CD4-positive, alpha-beta T cell treated with Interleukin-10 for 1 hour (primary cell): ENCODE measurements around the gene MTTP.

Experiments
- DNase-seq: peaks from one replicate; pipeline ENCODE4 v3.0.0-alpha.2; 2020

MTTP gene

DNA sequence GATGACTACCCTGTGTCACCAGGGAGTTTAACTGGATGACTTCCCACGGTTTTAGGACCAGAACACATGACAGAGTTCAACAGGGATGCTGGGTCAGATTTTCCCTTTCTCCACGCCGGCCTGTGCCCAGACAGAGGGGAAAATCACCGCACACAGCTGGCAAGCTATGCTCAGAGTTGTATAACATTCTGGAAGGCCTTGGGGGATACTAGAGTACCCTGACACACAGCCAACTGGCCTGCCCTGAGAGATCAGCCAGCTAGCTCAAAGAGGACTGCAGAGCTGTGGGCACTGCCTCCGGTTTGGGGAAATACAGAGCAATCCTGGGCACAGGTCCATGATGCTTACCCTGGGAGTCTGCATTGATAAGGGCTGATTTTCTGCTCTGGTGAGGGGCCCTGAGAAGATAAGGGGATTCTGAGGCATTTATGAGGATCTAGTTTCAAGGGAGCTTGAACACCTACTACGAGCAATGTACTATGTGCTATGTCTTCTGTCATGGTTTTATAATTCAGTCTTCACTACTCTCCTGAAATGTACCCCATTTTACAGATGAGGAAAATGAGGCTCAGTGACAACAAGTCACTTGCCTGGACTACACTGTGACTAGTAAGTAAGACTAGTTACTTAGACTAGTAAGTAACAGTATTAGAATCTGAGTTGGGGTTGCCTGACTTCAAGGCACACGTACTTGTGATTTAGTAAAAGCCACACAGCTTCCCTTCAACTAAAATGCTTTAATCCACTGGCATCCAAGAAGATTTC lies 68.3 kb downstream of the MTTP start:
- DNase-seq, result no peak

DNA sequence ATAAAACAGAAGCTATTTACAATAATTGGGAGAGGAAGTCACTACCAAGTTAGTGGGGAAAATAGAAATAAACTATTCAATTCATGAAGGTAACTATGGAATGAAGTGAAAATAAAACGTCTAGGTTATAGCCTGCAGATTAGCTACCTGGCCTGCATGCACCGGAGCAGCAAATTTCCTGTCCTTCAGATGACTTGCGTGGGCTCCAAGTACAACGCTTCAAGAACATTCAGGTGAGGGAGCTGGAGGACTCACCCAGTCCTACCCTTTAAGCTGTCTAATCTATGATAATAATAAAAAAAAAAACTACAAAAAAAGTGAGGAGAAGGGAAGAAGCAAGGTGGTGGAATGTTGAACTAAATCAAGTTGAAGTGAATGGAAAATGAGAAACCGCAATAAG lies 69.8 kb downstream of the MTTP start:
- no peak for DNase-seq

DNA sequence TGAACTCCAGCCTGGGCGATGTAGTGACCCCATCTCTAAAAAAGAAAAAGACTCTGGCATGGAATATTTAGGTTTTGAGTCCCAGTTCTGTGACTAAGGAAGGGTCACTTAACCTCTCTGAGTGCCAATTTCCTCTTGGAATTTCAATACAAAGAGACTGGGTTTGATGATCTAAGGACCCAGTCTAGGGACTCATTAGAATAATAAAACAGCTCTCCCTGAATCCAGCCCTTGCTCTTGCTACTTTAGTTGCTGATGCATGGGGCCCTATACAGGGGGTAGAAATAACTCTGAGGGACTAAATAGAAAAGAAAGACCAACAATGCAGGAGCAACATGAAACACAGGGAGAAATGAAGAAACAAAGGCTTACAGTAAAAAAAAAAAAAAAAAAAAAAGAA lies 70.4 kb downstream of the MTTP start:
- no peak for DNase-seq

DNA sequence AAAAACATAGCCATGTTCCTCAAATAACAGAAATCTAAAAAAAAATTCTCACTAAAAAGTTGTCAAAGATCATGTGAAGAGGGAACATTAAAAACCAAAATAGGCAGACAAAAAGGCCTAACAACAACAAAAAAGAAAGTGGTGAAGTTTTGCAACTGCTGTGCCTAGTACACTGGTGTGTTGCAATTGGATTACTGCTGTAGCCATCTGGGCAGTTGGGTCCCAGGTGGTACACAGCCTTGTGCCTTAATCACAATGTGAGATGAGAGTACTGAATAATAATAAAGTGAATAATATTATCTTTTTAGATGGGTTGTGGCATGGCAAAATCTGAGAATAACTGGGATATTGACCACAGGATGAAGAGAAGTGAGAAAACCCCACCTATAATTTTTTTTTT lies 71.0 kb downstream of the MTTP start:
- DNase-seq, result no peak

DNA sequence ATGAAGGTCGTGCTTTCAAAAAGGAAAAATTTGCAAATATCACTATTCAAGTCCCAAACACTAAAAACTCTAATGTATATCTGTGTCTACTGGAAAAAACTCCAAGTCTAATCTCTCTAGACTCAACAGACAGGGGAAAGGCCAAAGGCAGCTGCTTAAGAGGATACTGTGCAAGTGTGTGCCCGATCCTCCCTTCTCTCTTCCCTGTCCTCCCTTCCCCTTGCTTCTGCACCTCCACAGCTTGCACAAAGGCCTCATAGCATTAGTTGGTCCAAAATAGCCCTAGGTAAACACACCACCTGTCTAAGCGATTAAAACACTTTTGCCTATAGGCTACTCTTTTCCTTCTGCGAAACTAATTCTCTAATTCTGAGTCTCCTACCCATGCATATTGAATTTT lies 72.4 kb downstream of the MTTP start:
- DNase-seq, result no peak

DNA sequence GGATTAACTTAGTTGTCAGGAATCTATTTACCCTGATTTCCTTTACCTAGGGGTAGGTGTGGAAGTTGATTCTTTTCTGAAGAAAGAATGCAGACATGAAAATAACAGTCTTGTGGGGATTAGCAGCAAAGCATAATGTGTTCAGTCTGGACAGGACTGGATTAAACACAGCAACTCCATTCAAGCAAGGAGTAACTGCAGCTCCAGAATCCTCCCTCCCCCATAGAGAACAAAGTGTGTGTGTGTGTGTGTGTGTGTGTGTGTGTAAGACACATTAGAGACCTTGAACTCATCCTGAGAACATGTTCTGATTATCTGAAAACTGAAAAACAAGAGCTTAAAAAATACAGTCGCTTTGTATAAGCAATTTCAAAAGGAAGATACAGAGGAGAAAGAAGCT lies 73.7 kb downstream of the MTTP start:
- DNase-seq, result no peak

DNA sequence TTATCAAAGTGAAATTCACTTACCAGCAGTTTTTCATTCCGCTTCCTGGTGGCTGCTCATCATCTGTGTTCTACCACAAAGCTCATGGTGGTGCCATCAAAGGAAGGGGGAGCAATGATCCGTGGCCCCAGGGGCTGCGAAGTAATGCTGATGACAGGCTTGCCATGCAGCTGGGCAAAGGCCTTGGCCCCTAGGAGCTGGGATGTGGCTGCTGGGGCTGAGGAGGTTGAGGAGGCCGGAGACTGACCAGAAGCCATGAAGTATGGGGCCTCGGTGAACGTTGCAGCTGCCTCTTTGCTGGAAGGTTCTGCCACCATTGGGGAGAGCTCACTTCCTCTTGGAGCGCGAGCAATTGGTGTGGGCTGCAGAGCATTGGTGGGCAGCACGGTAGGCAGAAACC lies 74.6 kb downstream of the MTTP start:
- no peak for DNase-seq

DNA sequence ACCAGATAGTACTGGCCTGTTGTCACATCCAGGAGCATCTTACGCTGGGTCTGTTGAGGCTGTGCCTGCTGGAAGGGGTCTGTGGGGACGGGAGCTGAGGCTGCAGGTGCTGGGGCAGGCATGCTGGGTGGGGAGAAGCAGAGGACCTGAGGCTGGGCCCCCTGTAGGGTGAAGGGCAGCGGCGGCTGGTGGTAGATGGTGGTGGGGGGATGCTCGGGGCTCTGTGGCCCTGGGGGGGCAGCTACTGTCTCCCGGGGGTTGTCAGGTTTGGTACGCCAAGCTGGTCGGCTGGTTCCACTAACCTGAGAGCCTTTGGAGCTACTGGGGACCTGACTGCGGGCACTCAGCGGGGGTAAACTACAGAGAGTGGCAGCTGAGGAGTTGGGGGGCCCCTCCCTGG lies 75.2 kb downstream of the MTTP start:
- DNase-seq, result no peak

DNA sequence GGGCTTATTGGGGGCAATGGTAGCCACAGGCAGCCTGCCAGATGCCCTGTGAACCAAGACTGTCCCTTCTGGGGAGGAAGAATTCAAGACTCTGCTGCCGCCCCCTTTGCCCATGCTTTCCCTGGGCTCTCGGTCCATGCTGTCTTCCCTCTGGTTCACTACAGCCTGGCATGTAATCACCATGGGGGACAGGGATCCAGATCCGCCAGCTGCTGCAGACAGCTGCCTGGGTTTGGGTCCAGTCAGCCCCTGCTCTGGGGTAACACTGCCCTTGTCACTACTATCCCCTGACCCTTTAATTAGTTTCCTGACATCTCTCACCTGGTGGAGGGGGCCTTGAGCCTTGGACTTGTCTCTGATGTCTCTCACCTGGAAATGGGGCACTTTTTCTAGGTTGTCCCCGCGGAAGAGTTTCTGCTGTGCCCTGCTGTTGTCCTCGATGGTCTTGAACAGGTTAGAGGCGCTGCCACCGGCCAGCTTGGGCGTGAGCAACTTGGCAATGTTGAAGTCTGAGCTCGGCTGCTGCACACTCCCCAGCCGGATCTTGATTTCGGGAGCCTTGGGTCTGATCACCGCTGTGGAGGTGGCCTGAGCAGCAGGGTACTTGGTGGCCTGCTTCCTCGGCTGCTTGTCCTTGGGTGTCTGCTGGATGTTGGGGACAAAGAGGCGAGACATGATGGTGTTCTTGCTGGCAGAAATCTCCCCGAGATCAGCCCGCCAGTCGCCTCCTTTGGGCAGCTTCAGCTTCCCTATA lies 76.6 kb downstream of the MTTP start:
- DNase-seq, result no peak

DNA sequence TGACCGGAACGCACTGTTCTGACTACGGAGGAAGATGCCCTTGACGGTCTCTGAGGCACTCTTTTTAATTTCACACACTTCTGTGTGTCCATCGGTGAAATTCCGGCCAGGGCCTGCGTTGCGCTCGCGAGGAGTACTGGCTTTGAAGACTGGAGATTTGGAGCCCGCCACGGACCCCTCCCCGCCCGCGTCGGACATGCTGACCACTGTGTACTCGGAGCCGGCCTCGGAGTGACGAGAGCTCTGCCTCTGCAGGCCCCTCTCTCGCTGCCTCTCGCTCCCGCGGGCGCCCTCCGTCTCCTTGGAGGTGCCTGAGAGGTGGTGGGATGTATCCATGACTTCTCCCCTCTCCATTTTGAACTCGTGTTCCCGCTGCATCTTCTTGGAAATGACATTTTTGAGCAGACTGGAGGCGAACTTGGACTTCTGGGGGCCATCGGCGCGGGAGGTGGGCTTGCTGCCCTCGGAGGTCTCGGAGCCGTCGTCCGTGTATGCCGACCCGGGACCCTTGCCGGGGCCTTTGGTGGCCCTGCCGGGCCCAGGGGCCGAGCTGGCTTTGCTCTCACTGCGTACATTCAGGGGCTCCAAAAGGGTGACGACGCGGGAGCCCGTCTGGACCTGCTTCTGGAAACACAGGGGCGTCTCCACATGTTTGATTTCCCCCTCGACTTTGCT lies 77.3 kb downstream of the MTTP start:
- no peak for DNase-seq

DNA sequence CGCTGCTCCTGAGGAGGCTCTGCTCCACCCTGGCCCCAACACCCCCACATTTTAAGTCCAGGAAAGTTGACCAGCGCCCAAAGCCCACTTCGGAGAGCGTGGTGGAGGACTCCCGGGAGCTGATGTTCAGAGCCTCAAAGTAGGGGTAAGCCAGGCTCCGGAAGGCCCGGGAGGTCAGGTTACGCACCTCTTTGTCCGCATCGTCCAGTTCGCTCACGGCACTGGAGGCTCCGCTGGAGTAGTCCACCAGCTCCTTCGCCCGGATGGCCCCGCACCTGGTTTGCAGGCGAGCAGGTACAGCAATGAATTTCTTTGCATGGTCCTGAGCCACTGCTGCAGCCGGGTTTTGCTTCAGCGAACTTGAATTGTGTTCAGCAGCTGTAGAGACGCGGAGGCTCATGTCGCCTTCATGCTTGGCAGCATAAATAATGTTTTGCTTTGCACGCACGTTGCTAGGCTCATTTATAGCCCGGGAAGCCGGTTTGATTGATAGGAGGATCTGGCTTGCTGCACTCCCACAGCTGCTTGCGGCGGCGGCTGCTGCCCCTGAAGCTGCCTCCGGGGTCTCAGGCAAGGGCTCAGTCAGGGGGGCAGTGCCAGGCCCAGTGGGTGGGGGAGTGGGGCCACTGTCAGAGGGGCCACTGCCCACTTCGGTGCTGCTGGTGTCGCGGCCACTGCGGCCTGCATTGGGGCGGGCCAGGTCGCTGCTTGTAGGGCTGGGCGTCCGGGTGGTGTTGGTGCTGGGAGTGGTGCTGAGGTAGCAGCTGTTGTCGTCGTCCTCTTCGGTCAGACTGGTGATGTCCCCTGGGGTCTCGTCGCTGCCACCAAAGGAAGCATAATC lies 78.2 kb downstream of the MTTP start:
- no peak for DNase-seq

DNA sequence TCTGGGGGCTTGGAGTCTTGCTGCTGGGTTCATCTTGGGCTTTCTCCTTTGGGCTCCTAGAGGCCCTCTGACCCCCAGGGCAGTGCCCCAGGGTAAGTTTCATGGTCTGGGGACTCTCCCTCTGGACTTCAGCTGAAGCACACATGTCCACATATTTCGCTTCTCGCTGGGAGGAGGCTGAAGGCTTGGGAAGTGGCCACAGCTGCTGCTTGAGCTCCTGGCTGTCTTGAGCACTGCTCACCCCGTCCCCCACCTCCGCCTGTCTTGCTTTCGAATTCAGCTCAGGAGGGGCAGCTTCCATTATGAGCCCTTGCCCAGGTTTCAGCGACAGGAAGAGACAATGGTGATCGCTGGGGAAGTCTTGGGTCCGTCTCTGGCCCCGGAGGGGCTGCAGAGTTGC lies 79.3 kb downstream of the MTTP start:
- no peak for DNase-seq

DNA sequence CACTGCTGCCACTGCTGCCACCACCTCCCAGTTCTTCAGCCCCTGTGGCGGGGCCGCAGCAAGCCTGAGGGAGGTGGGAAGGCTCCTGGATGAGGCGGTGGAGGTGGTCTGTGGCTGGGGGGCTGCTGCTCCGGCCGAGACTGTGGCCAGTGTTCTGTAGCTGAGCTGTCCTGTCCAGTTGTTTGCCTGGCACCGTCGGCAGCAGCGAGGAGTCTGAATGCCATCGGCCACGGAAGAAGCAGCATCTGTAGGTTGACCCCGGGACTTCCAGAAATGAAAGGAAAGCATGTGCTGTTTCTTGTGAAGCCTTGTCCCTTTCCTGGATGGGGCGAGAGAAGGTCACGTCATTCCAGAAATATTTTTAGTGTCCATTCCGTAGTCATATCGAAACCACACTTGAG lies 79.7 kb downstream of the MTTP start:
- DNase-seq, result no peak

DNA sequence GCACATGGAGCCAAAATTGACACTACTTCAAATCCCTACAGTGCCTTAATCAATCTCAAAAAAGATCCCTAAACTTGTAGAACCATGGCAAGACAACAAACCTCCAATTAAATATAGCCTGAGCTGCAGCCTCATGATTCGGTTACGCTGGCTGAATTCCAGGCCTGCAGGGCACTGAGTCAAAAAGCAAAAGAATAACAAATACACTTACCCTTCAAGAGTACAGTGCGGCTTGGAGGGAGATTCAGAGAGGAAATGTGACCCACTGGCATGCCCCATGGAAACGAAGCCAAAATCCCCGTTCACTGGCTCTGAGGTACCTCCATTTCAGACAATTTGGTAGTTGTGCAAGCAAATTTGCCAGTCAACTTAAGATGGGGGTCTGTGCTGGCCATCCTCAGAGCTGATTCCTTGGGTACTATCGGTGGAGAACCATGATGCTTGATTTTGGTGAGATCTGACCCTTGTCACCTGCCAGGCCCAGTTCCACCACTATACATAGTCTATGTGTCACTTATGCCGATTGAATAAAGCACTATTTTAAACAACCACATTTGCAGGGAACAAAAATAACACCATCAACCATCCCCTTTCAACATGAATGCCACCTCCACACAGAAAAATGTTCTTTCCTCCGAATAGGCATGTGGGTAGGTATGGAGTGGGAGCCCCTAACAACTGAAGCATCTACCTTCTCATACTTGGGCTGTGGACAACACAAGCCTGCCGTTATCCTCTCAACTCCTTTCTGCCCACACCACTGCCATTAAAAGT lies 80.9 kb downstream of the MTTP start:
- no peak for DNase-seq

DNA sequence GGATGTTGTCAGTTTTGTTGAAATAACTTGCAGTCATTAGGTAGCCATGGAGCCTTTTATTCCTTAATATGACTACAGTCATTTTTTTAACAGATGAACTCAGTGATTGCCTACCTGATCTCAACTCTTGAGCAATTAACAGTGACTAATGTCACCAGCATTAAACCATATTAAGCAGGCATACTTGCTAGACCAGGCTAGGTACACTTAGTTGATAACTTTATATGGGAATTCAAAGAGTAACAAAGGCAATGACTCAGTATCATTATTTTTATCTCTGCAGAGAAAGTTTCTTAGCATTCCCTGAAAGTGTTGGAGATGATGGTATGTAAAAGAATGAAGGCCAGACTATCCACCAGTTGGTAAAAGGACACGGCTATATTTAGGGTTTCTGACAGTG lies 83.2 kb downstream of the MTTP start, which contains the start of gene C4orf54:
TSS of gene C4orf54 (minus strand) at position 31 of the 400 bp plus-strand sequence. CDS start 3,180 bp downstream, outside the sequence.
- DNase-seq, result no peak

DNA sequence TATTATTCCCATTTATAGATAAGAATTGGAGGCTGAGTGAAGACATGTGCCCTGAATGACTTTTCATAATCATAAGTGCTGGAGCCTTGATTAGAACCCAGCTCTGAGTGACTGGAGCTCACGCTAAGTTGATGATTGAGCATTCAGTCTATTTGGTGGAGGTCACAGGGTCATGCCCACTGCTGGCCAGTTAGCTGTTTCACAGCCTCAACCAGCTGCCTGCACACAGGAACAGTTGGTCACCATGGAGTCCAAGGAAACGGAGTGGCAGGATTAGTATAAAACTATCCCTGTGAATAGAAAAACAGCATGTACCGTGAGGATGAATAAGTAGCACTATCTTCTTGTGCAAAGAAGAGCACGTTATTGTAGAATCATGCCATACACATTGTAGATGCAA lies 84.0 kb downstream of the MTTP start:
- no peak for DNase-seq

DNA sequence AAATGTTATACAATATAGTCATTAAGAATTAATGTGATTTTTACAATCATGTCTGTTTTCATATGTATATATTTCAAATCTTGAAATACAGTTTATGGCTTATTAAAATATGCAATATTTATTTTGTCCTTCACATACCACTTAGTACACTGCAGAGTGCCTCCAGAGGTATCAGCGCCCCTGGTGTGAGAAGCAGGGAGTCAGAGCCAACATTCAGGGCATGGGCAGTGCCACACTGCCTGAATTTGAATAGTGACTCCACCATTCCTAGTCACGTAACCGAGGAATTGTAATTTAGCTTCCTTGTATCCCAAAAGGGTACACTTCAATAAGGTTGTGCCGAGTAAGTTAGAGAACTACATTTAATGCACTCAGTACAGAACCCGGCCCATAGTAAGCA lies 87.3 kb downstream of the MTTP start:
- DNase-seq, result no peak

DNA sequence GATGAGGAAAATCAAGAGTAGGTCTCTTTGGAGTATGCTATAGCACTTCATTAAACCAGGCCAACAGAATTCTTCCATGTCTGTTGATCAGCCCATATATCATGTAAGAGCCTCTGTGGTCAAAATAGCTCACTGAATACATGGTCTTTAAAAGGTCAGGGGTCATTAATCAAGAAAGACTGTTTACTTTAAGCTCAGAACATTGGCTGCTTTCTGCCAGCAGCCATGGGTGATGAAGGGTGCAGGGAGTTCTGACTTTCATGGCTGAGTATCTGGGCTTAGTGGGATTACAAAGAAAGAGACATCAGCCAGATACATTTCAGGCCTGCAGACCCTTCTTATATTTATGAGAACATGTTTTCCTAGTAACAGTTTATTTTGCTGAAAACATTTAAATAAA lies 90.1 kb downstream of the MTTP start:
- no peak for DNase-seq

DNA sequence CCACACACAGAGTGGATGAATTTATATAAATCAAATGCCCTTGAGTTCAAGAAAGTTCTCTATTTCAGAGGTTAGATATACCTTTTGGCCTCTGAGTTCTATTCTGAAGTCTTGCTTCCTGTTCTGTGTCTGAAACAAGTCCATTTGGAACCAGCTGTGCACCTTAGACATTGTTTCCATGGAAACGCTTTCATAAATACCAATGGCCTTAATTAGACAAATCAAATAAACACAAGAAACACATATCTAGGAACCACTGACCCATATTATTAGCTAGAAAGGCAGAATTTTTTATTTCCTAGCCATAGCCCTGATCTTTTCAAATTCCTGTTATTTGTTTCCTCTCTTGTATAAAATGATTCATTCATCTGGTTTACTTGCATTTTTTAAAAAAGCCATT lies 91.4 kb downstream of the MTTP start:
- DNase-seq, result no peak

DNA sequence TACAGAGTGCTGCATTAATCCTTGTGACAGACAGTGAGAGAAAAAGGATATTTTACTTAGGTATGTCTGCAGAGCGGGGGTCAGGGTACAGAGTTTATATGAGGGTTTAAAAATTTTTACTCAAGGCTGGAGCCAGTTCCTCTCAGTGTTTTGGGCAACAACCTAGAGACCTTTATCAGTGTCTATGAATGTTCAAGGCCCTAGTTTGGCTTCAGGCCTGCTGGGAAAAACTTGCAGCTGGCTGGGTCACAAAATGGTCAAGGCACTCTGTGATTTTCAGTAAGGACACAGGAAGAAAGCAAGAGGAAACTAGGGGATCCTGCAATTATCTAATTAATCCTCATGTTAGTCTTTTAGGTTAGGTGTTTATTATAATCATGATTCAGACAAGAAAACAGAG lies 93.8 kb downstream of the MTTP start:
- DNase-seq, result no peak

DNA sequence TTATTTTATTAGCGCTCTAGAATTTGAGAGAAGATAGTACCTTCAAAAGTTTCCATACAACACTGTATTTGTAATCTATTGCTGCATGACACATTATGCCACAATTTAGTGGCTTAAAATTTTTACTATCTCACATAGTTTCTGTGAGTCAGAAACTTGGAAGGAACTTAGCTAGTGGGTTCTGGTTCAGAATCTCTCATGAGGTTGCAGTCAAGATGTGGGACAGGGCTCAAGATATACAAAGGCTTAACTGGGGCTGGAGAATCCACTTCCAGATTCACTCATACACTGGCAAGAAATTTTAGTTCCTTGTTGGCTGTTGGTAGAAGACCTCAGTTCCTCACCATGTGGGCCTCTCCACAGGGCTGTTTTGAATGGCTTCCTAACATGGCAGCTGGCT lies 94.5 kb downstream of the MTTP start:
- DNase-seq, result no peak

DNA sequence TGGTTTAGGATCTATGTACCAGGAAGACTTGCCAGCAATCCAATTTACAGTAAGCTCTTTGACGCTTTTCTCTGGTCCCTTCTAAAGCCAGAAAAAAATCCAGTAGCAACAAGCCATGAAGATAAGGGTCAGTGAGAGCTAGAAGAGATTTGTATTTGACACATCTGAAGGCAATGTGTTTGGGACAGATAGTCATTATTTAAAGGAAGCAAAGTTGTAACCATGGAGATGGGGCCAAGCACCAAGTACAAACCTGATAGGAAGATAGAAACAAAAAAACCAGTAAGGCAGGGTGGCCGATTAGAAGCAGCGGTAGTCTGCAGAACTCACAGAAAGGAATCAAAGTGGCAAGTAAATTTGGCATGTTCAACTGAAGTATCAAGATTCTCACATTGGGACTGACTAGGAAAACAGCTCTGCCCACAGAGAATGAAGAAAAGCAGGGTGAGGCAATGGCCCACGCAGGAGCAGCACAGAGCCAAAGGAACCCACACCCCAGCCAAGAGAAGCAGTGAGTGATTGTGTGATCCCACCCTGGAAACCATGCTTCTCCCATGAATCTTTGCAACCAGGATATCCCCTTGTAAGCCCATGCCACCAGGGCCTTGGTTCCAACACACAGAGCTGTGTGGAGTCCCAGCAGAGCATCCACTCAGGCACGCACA lies 95.9 kb downstream of the MTTP start:
- no peak for DNase-seq
